Activated CD8-positive, alpha-beta T cell treated with anti-CD3 and anti-CD28 coated beads for 36 hours (primary cell): ENCODE data around the gene GRAPL. TPM values are rescaled to one million over a fixed set of nuclear protein-coding genes. Genes with fewer than 3 reads are reported as not detected.
"Not testable (repeated sequence)": the region's sequence is repeated elsewhere in the genome, so short reads cannot be mapped to it uniquely, and the experiment has no call there.

Source experiments
- ATAC-seq: fragments of 200-7000 bp; cut with Tn5 transposase; one replicate; pipeline ENCODE4 v1.10.0; 2021; ENCODE audit warnings: mild to moderate bottlenecking, moderate library complexity
- CTCF ChIA-PET: fragments of 350-600 bp; sonication (Branson Sonifier 250); formaldehyde crosslinking; loops from one replicate; lab custom pipeline; 2021; ENCODE audit warnings: antibody characterized with exemption; lab: Charles Lee
- POLR2A ChIA-PET: fragments of 350-600 bp; sonication (Branson Sonifier 250); formaldehyde crosslinking; loops from one replicate; lab custom pipeline; 2021; ENCODE audit warnings: antibody characterized with exemption; lab: Charles Lee
- DNase-seq: peaks from one replicate; pipeline ENCODE4 v3.0.0-alpha.2; 2020
- H3K27ac Mint-ChIP-seq: one replicate; pipeline ENCODE4 v1.8.0; 2021; ENCODE audit warnings: mild to moderate bottlenecking, mixed read lengths
- H3K27me3 Mint-ChIP-seq: one replicate; pipeline ENCODE4 v1.8.0; 2021; ENCODE audit warnings: mixed read lengths
- H3K36me3 Mint-ChIP-seq: one replicate; pipeline ENCODE4 v1.8.0; 2021; ENCODE audit warnings: low read depth, mixed read lengths
- H3K4me1 Mint-ChIP-seq: one replicate; pipeline ENCODE4 v1.8.0; 2021; ENCODE audit warnings: low read depth, mixed read lengths
- H3K4me3 Mint-ChIP-seq: one replicate; pipeline ENCODE4 v1.8.0; 2021; ENCODE audit warnings: mild to moderate bottlenecking, moderate library complexity, mixed read lengths
- H3K9me3 Mint-ChIP-seq: one replicate; pipeline ENCODE4 v1.8.0; 2021; ENCODE audit warnings: mixed read lengths
- intact Hi-C: fragments of 100-400 bp; cut with micrococcal nuclease; formaldehyde crosslinking; loops from one replicate; pipeline ENCODE4 v1.10.0; 2022
- total RNA-seq, 2 experiments: library from RNA; stranded (reverse); gene quantifications; one replicate each; pipeline ENCODE4 v1.2.3, GENCODE V29; 2021

The GRAPL gene
- total RNA-seq = 1 to 10 TPM; 5.1 to 6.5 TPM

GRCh38 chr17:19127148-19127980 lies at the start of gene GRAPL:
TSS of gene GRAPL (plus strand) at chr17:19127589. CDS start at chr17:19127620, 31 bp downstream.
- POLR2A ChIA-PET, H3K4me1 Mint-ChIP-seq, intact Hi-C loops, H3K9me3 Mint-ChIP-seq, H3K27ac Mint-ChIP-seq, H3K36me3 Mint-ChIP-seq, CTCF ChIA-PET, DNase-seq, H3K27me3 Mint-ChIP-seq, H3K4me3 Mint-ChIP-seq: not testable (repeated sequence)
- peak; percentile 66 for ATAC-seq

DNA sequence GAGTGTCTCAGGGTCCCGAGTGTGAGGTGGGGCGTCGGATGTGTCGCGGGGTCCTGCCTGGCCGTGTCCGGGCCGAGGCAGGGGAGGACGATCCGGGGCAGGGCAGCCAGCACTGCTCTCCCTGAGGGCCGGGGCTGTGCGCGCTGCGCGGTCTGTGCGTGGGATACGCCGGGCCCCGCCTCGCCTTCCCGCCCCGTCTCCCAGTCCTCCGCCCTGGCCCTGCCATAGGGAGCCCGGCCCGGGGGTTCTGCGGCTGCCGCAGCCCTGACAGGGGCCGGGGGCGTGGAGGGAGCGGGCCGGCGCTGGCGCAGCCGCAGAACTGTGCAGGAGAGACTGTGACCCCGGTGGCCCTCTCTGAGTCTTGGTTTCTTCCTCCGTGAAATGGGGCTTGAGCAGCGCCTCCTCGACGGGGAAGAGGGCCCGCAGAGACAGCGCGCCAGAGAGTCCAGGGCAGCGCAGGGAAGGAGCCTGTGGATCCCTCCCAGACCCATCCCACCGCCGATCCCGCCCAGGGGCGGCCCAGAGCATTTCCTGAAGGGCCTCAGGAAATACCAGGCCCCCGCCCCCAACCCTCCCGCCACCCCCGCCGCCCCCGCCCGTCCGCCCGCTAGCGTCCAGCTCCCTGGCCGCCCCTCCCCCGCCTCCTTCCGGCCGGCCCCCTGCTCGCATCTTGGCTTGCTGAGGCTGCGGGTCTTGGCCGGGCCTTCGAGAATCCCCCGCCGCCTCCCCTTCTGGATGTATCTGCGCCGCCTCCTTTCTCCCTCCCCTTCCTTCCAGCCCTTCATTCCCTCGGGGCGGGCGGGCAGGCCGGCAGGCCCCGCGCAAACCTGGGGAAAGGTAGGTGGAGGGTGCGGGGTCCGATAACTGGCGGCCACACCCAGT lies 38.3 kb upstream of the GRAPL start:
- H3K27ac Mint-ChIP-seq, H3K36me3 Mint-ChIP-seq, H3K27me3 Mint-ChIP-seq, H3K4me1 Mint-ChIP-seq, H3K4me3 Mint-ChIP-seq, intact Hi-C loops, H3K9me3 Mint-ChIP-seq, POLR2A ChIA-PET, DNase-seq, CTCF ChIA-PET: not testable (repeated sequence)
- peak; percentile 35 for ATAC-seq

DNA sequence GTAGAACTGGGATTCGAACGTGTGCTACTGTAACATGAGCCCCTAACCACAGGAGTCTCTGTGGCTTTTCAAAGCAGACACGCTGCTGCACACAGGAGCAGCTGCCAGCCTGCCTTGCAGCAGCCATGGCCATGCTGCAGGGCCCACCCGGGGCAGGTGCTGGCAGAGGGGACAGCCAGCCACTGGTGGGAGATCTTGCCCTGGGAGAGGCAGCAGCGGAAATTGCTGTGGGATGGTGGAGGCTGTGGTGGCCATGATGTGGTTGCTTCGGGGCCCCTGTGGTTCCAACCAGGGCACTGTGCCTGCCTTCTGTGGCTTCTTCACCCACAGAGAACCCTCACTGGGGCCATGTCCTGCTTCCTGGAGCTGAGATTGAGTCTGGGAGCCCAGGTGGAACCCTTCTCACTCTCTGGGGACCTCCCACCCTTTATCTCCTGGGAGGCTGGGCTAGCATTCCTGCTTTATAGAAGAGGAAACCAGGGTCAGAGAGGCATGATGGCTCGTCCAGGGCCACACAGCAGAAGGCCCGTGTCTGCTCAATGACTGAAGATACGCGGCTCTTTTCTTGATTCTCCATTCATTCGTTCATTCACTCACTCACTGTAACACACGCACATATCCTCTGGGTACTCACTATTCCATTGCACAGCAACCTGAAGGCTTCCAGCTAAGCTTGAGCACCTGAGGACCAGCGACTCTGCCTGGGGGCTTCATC lies 37.2 kb upstream of the GRAPL start:
- H3K9me3 Mint-ChIP-seq, CTCF ChIA-PET, DNase-seq, H3K4me1 Mint-ChIP-seq, intact Hi-C loops, H3K27me3 Mint-ChIP-seq, H3K36me3 Mint-ChIP-seq, H3K4me3 Mint-ChIP-seq, H3K27ac Mint-ChIP-seq, POLR2A ChIA-PET: not testable (repeated sequence)
- ATAC-seq = peak; percentile 50

DNA sequence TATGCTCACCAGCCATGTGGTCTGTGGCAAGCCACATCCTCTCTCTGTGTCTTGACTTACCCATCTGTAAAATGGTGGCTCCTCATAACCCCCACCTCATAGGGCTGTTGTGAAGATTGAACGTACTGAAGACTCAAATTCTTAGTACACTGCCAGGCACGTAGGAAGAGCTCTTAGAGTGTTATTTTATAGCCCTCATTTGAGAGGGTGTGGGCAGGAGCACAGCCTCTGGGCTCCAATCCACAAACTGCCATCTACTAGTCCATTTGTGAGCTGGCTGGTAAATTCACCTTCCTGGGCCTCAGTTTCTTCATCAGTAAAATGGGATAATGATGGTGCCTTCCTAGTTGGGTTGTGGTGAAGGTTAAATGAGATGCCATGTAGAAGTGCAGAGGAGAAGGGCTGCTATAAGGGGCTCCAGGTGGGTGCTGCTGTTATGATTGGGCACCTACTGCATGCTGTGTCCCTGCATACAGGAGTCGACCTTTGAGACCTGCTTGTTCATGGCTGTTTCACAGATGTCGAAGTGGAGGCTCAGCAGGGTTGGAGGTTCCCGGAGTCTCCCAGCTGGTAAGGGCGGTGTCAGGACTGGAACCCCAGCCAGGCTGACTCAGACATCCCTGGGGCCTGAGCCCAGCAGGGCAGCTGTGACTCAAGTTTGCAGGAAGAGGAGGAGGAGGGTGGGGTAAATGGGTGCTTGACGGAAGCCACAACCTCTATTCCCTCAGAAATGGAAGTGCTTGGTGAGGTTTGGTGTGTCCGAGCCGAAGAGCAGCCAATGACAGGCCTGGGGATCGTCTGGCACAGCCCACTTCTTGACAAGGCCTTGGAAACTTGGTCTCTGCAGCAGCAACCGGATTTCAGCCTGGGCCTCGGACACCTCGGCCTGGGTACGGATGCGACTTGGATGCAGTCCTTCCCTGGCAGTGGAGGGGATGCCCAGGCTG lies 34.4 kb upstream of the GRAPL start:
- ATAC-seq, H3K36me3 Mint-ChIP-seq, H3K27me3 Mint-ChIP-seq, POLR2A ChIA-PET, DNase-seq, H3K9me3 Mint-ChIP-seq, intact Hi-C loops, H3K4me3 Mint-ChIP-seq, H3K27ac Mint-ChIP-seq, H3K4me1 Mint-ChIP-seq, CTCF ChIA-PET: not testable (repeated sequence)

DNA sequence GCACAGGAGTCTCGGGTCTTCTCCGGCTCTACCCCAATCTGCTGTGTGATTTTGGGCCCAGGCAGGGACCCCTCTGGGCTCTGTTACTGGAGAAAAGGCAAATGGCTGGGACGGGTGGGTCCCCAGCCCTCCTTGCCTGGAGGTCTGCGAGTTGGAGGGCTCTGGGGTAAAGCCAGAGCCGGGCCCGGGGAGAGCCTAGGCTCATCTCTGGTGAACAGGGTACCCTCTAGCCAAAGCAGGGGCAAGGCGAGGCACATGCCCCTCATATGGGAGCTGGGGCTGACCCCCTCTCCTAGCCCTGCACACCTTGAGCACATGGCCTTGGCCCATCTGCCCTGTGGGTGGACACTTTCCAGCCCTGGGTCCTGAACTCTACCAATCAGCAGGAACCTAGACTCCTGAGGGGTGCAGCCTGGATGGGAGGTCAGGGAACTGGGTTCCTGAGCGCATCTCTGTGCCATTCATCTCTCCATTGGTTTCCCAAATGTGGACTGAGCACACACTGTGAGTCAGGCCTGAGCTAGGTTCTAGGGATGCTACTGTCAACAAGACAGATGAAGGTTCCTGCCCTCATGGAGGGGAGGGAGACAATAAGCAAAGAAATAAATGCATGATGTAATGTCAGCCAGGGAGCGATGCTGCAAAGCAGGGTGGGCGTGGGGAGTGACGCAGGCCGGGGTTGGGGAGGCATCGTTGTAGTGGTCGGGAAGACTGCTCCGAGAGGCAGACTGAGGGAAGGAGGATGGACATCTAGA lies 33.5 kb upstream of the GRAPL start:
- H3K9me3 Mint-ChIP-seq, H3K4me1 Mint-ChIP-seq, H3K4me3 Mint-ChIP-seq, CTCF ChIA-PET, POLR2A ChIA-PET, DNase-seq, H3K27me3 Mint-ChIP-seq, H3K27ac Mint-ChIP-seq, H3K36me3 Mint-ChIP-seq, intact Hi-C loops, ATAC-seq: not testable (repeated sequence)

GRCh38 chr17:19108517-19108916 lies 18.9 kb upstream of the GRAPL start:
- H3K27me3 Mint-ChIP-seq, POLR2A ChIA-PET, H3K4me1 Mint-ChIP-seq, CTCF ChIA-PET, H3K9me3 Mint-ChIP-seq, H3K27ac Mint-ChIP-seq, ATAC-seq, H3K36me3 Mint-ChIP-seq, intact Hi-C loops, DNase-seq, H3K4me3 Mint-ChIP-seq: not testable (repeated sequence)

DNA sequence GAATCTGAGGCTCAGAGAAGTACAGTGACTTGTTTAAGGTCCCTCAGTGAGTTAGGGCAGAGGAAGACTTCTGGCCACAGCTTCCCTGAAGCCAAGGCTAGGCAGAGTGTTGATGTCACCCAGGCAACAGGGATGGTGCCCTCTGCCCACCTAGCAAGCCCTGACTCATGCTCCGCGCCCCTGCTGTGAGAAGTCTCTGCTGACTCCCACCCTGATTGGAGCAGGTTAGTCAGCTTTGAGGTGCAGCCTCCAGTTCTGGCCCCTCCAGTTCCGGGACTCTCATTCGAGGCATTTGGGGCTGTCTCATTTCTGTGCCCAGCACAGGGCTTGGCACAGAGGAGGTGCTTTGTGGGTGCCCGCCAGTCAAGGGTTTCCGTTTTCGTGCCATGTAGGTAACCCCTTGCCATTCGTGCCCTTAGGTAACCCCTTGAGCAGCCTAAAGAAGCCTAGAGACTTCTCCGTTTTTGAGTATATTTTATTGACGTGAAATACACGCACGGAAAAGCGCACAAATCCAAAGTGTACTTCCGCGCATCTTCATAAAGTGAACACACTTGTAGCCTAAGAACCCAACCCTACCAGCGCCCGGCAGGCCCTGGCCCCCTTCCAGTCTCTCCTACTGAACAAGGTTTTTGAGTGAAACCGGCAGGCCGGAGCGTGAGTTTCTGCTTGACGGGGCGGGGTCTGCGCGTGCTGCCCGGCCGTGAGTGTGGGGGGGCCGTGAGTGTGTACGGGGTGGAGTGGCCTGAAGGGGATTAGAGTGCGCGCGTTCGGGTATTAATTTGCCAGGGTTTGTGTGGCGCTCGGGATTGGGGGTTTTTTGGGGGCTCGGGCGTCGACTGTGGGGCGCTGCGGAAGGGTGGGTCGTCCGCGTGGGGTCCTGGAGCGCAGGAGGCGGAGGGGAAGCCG lies 16.9 kb upstream of the GRAPL start:
- H3K4me1 Mint-ChIP-seq, CTCF ChIA-PET, H3K9me3 Mint-ChIP-seq, DNase-seq, H3K4me3 Mint-ChIP-seq, intact Hi-C loops, POLR2A ChIA-PET, H3K27ac Mint-ChIP-seq, H3K36me3 Mint-ChIP-seq, H3K27me3 Mint-ChIP-seq: not testable (repeated sequence)
- peak; percentile 83 for ATAC-seq

- peak overlapping the region; percentile 69 for H3K4me3 Mint-ChIP-seq
- CTCF ChIA-PET, POLR2A ChIA-PET, H3K9me3 Mint-ChIP-seq, H3K27me3 Mint-ChIP-seq, intact Hi-C loops, H3K36me3 Mint-ChIP-seq, H3K27ac Mint-ChIP-seq, H3K4me1 Mint-ChIP-seq: not testable (repeated sequence)
- DNase-seq (peak; percentile 57), ATAC-seq (peak; percentile 52)
Measured at GRCh38 chr17:19111111-19111711, 16.2 kb upstream of the GRAPL start.

DNA sequence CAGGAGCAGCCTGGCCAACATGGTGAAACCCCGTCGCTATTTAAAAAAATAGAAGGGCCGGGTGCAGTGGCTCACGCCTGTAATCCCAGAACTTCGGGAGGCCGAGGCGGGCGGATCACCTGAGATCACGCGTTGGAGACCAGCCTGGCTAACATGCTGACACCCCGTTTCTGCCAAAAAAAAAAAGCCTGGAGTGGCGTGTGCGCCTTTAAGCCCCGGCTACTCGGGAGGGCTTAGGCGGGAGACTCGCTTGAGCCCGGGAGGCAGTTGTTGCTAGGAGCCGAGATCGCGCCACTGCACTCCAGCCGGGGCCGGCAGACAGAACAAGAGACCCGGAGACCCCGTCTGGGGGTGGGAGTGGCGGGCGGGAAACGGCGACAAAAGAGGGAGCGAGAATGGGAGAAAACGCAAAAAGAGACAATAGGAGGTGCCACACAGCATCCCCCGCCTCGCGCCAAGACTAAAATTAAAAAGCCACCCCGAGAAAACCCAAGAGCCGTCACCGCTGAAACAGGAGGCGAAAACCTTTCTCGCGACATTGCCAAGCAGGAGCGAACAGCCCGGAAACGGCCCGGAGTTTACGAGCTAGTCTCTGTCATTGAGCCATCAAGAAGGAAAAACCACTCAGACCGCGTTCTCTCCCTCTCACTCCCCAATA lies 15.5 kb upstream of the GRAPL start:
- H3K36me3 Mint-ChIP-seq, H3K27me3 Mint-ChIP-seq, intact Hi-C loops, H3K4me1 Mint-ChIP-seq, POLR2A ChIA-PET, H3K9me3 Mint-ChIP-seq, CTCF ChIA-PET: not testable (repeated sequence)
- Mint-ChIP-seq H3K4me3 (peak overlapping the region; percentile 69), H3K27ac (peak overlapping the region; percentile 75)
- peak; percentile 76 for DNase-seq
- ATAC-seq = peak; percentile 44
